Endodermal cell (in vitro differentiated cells): ENCODE results near the gene TCF20. TPM values are rescaled to one million over a fixed set of nuclear protein-coding genes. Genes with fewer than 3 reads are reported as not detected.

Experiments
- DNase-seq: peaks from one replicate; pipeline ENCODE4 v3.0.0-alpha.2; 2017
- H3K27ac ChIP-seq: 2 replicates; pipeline ENCODE4 v1.5.1; 2013; ENCODE audit warnings: mild to moderate bottlenecking, low read depth, low read length, moderate library complexity
- H3K27me3 ChIP-seq: 2 replicates; pipeline ENCODE4 v1.6.1; 2013; ENCODE audit warnings: mild to moderate bottlenecking, low read length, moderate library complexity; ENCODE audit not compliant: insufficient read depth, control insufficient read depth, poor library complexity, severe bottlenecking
- H3K36me3 ChIP-seq: 2 replicates; pipeline ENCODE4 v1.7.0; 2013; ENCODE audit warnings: mild to moderate bottlenecking, low read length, moderate library complexity; ENCODE audit not compliant: control insufficient read depth, insufficient read depth
- H3K4me1 ChIP-seq: one replicate; pipeline ENCODE4 v1.7.0; 2013; ENCODE audit warnings: low read length; ENCODE audit not compliant: control insufficient read depth, insufficient read depth
- H3K4me3 ChIP-seq: 2 replicates; pipeline ENCODE4 v1.5.1; 2013; ENCODE audit warnings: mild to moderate bottlenecking, low read length, moderate library complexity
- H3K9ac ChIP-seq: 2 replicates; pipeline ENCODE4 v1.6.1; 2013; ENCODE audit warnings: mild to moderate bottlenecking, low read length, moderate library complexity; ENCODE audit not compliant: poor library complexity, severe bottlenecking; ENCODE audit errors: extremely low read depth
- H3K9me3 ChIP-seq: 2 replicates; pipeline ENCODE4 v1.6.1; 2013; ENCODE audit warnings: mild to moderate bottlenecking, low read length, moderate library complexity; ENCODE audit not compliant: control insufficient read depth
- H3K27ac Mint-ChIP-seq: 2 replicates; pipeline ENCODE4 v1.8.0; 2020; ENCODE audit warnings: mixed read lengths
- H3K27me3 Mint-ChIP-seq: 2 replicates; pipeline ENCODE4 v1.8.0; 2021; ENCODE audit warnings: mild to moderate bottlenecking, mixed read lengths; ENCODE audit not compliant: insufficient read depth
- H3K36me3 Mint-ChIP-seq: 2 replicates; pipeline ENCODE4 v1.8.0; 2020; ENCODE audit warnings: low read depth, mixed read lengths
- H3K4me1 Mint-ChIP-seq: 2 replicates; pipeline ENCODE4 v1.8.0; 2020; ENCODE audit warnings: mixed read lengths
- H3K4me3 Mint-ChIP-seq: 2 replicates; pipeline ENCODE4 v1.8.0; 2020; ENCODE audit warnings: mild to moderate bottlenecking, moderate library complexity, mixed read lengths
- H3K9me3 Mint-ChIP-seq: 2 replicates; pipeline ENCODE4 v1.8.0; 2020; ENCODE audit warnings: mild to moderate bottlenecking, mixed read lengths
- WGBS, 2 experiments: methylation state at CpG; one replicate each; pipeline versions ENCODE4 v1.1.5 to v1.1.7; 2013; ENCODE audit warnings: missing lambda C conversion rate in 2 of 2, mixed read lengths in 1 of 2; ENCODE audit not compliant: insufficient coverage in 1 of 2, insufficient read length in 1 of 2; 5-methylcytosine and 5-hydroxymethylcytosine counted together
- total RNA-seq, 2 donors: library from RNA; stranded (reverse); fragmentation: NEBNext Ultra II Directional in 1 of 2; extraction: Animal tissue kit (Norgen Biotek cat#: 25700) in 1 of 2; gene quantifications; 2 replicates in 1 of 2; 3 replicates in 1 of 2; pipeline ENCODE4 v1.2.1, GENCODE V29; 2021
- TF ChIP-seq, protein P1 (sequence below): fragments of 200-600 bp; sonication (generic); conservative IDR thresholded peaks from 2 replicates; pipeline ENCODE4 v1.5.0; 2021; ENCODE audit warnings: antibody characterized with exemption, mild to moderate bottlenecking

TCF20 gene
- total RNA-seq, 2 donors from 2014 or later, result 113 to 134 TPM

DNA sequence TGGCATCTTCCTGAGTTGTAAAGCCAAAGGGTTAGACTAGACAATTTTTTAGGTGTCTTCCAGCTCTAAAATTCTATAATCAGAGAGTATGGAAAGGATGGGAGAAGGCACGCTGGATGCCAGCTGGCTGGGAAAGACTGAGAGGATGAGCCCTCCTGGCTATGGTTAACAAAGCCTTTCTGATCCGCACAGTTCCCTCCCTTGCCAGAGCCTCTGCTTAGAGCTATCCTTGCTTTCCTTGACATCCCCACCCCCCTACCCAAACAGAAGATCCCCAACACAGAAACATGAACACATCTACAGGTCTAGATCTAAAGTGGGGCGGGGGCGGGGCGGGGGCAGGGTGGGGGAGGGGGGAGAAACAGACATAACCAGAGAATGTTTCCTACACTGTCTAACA is 6.5 kb downstream of the TCF20 start:
- 88% methylated on average over 2 of the region's 5 CpGs; no CpG with 5 or more reads in 1 of the 2 experiments for WGBS, 2 experiments
- H3K4me1 Mint-ChIP-seq, result peaks cover 45% of the 10 kb centered on the region
- H3K9me3 ChIP-seq, result no peaks in the 10 kb centered on the region
- H3K27ac ChIP-seq, result no peak overlapping the region
- no peak overlapping the region for H3K27ac Mint-ChIP-seq
- no peaks in the 10 kb centered on the region for H3K27me3 ChIP-seq
- no peak overlapping the region for H3K9ac ChIP-seq
- H3K9me3 Mint-ChIP-seq, result no peaks in the 10 kb centered on the region
- peaks cover 13% of the 10 kb centered on the region for H3K36me3 ChIP-seq
- no peak overlapping the region for H3K4me3 Mint-ChIP-seq
- no peak overlapping the region for H3K4me3 ChIP-seq
- peaks cover 3% of the 10 kb centered on the region for H3K27me3 Mint-ChIP-seq
- no peak for DNase-seq
- peaks cover 9% of the 10 kb centered on the region for H3K36me3 Mint-ChIP-seq
- TF ChIP-seq, protein P1, sequence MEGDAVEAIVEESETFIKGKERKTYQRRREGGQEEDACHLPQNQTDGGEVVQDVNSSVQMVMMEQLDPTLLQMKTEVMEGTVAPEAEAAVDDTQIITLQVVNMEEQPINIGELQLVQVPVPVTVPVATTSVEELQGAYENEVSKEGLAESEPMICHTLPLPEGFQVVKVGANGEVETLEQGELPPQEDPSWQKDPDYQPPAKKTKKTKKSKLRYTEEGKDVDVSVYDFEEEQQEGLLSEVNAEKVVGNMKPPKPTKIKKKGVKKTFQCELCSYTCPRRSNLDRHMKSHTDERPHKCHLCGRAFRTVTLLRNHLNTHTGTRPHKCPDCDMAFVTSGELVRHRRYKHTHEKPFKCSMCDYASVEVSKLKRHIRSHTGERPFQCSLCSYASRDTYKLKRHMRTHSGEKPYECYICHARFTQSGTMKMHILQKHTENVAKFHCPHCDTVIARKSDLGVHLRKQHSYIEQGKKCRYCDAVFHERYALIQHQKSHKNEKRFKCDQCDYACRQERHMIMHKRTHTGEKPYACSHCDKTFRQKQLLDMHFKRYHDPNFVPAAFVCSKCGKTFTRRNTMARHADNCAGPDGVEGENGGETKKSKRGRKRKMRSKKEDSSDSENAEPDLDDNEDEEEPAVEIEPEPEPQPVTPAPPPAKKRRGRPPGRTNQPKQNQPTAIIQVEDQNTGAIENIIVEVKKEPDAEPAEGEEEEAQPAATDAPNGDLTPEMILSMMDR, result no peak
- peaks cover 13% of the 10 kb centered on the region for H3K4me1 ChIP-seq

DNA sequence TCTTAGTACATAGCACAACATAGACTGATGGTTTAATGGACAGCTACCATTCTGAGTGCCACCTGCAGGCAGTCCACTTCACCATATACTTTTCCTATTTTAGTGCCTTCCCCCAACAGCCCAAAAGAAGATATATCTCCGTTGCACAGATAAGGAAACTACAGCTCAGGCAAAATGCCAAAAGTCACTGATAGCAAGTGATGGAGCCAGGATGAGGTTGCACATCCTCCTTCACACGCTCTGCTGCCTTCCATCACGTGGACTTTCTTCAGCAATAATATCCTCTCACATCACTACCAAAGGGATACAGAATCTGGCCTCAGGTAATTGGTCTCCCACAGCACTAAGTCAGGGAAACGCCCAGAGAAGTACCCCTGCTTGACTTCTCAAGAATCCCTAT is 7.5 kb downstream of the TCF20 start:
- Mint-ChIP-seq H3K36me3 (peaks cover 9% of the 10 kb centered on the region), H3K27ac (no peak overlapping the region), H3K27me3 (peaks cover 3% of the 10 kb centered on the region), H3K9me3 (no peaks in the 10 kb centered on the region), H3K4me3 (no peak overlapping the region), H3K4me1 (peaks cover 42% of the 10 kb centered on the region)
- H3K4me1 ChIP-seq, result peaks cover 5% of the 10 kb centered on the region
- TF ChIP-seq, protein P1, result no peak
- no peaks in the 10 kb centered on the region for H3K27me3 ChIP-seq
- DNase-seq, result no peak
- H3K9me3 ChIP-seq, result no peaks in the 10 kb centered on the region
- no peak overlapping the region for H3K4me3 ChIP-seq
- WGBS, 2 experiments, result 89 to 93% methylated on average over 4 of the region's 4 CpGs
- H3K9ac ChIP-seq, result no peak overlapping the region
- peaks cover 13% of the 10 kb centered on the region for H3K36me3 ChIP-seq
- no peak overlapping the region for H3K27ac ChIP-seq

DNA sequence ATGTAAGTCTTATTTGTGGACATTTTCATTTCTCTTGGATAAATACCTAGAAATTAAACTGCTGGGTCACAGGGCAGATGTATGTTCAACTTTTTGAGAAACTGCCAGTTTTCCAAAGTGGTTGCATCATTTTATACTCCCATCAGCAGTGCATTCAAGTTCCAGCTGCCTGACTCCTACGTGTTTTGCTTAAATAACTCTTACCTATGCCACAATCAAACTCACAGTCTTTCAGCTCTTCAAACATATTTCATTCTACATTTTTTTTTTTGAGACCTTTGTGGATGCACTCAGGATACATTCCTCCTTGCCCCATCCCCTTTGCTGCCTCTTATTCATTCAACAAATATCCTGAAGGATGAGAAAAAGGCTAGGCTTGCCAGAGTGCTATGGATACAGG is 9.2 kb downstream of the TCF20 start:
- H3K27me3 ChIP-seq, result no peaks in the 10 kb centered on the region
- TF ChIP-seq, protein P1, result no peak

More for the DNA sequence above, 9.2 kb downstream of the TCF20 start:
- no peaks in the 10 kb centered on the region for H3K36me3 ChIP-seq
- Mint-ChIP-seq H3K4me3 (no peak overlapping the region), H3K4me1 (peaks cover 46% of the 10 kb centered on the region), H3K36me3 (no peaks in the 10 kb centered on the region), H3K27me3 (peaks cover 3% of the 10 kb centered on the region), H3K9me3 (no peaks in the 10 kb centered on the region), H3K27ac (no peak overlapping the region)
- DNase-seq, result no peak
- 100% methylated on average over 1 of the region's 1 CpG for WGBS, 2 experiments
- H3K9me3 ChIP-seq, result no peaks in the 10 kb centered on the region
- no peak overlapping the region for H3K9ac ChIP-seq
- peaks cover 5% of the 10 kb centered on the region for H3K4me1 ChIP-seq
- no peak overlapping the region for H3K27ac ChIP-seq
- no peak overlapping the region for H3K4me3 ChIP-seq
